Left lung (tissue), 10 donors: ENCODE measurements around the gene SIL1. TPM values are rescaled to one million over a fixed set of nuclear protein-coding genes. Genes with fewer than 3 reads are reported as not detected.

Experiments
- ATAC-seq: fragments of 200-7000 bp; cut with Tn5 transposase; one replicate; pipeline ENCODE4 v1.9.1; 2020; ENCODE audit warnings: moderate library complexity
- DNase-seq, 4 donors: peaks; one replicate each; pipeline ENCODE4 v3.0.0-alpha.2; 2013 to 2020
- H3K27ac ChIP-seq, 2 donors: fragments of 200-600 bp; sonication (generic) in 1 of 2; one replicate each; pipeline versions ENCODE4 v1.5.0 to v1.8.0; 2020 to 2021
- H3K27me3 ChIP-seq, 2 donors: fragments of 200-600 bp; sonication (generic) in 1 of 2; one replicate each; pipeline versions ENCODE4 v1.5.0 to v1.8.0; 2020 to 2021
- H3K36me3 ChIP-seq, 2 donors: fragments of 200-600 bp; sonication (generic) in 1 of 2; one replicate each; pipeline versions ENCODE4 v1.5.0 to v1.8.0; 2020 to 2021
- H3K4me1 ChIP-seq, 2 donors: fragments of 200-600 bp; one replicate each; pipeline ENCODE4 v1.8.0; 2021
- H3K4me3 ChIP-seq, 2 donors: fragments of 200-600 bp; sonication (generic) in 1 of 2; one replicate each; pipeline versions ENCODE4 v1.5.0 to v1.8.0; 2020 to 2021; ENCODE audit warnings: mild to moderate bottlenecking in 1 of 2
- H3K9me3 ChIP-seq, 2 donors: fragments of 200-600 bp; sonication (generic) in 1 of 2; one replicate each; pipeline versions ENCODE4 v1.5.0 to v1.8.0; 2020 to 2021
- CTCF ChIP-seq, 2 donors: fragments of 200-600 bp; sonication (generic) in 1 of 2; IDR thresholded peaks; one replicate each; pipeline versions ENCODE4 v1.5.0 to v1.8.0; 2021; ENCODE audit warnings: antibody characterized with exemption in 2 of 2
- intact Hi-C, 2 donors: fragments of 100-400 bp; cut with DNase I; formaldehyde crosslinking; loops; one replicate each; pipeline versions ENCODE4 v1.11.2 to v1.14.2; 2022
- polyA plus RNA-seq, 6 donors: library from polyadenylated mRNA; unstranded; fragments of 120-200 nt; gene quantifications; one replicate each; pipeline ENCODE4 v1.2.1, GENCODE V29; 2013; ENCODE audit not compliant: insufficient read length in 6 of 6
- total RNA-seq, 2 donors: library from RNA; stranded (reverse); fragmentation: NEBNext Ultra II Directional; extraction: Animal tissue kit (Norgen Biotek cat#: 25700); gene quantifications; one replicate each; pipeline ENCODE4 v1.2.1, GENCODE V29; 2021
- donor health status: DM: no; HTN: yes; CAD: no.
- donor health status: DM: no; HTN: no; CAD: no.

The SIL1 gene
- total and polyA plus RNA-seq, 8 donors = 28.8 to 71.7 (median 37.3) TPM

- intact Hi-C loops = no loop called here
- no peak for DNase-seq
- H3K4me1 ChIP-seq = no peaks in the 10 kb centered on the region
- H3K36me3 ChIP-seq = no peaks in the 10 kb centered on the region
- H3K4me3 ChIP-seq = no peak overlapping the region
- H3K9me3 ChIP-seq = no peaks in the 10 kb centered on the region
- no peak for ATAC-seq
- no peak overlapping the region for H3K27ac ChIP-seq
- TF ChIP-seq CTCF (IDR thresholded peaks at IDR 0.05) = no peak
- no peaks in the 10 kb centered on the region for H3K27me3 ChIP-seq
Measured at GRCh38 chr5:139212906-139213305, 14.7 kb upstream of the SIL1 start.

GRCh38 chr5:139212486-139212885 lies 14.3 kb upstream of the SIL1 start:
- Histone ChIP-seq H3K4me3 (no peak overlapping the region), H3K4me1 (no peaks in the 10 kb centered on the region), H3K27ac (no peak overlapping the region), H3K9me3 (no peaks in the 10 kb centered on the region), H3K27me3 (no peaks in the 10 kb centered on the region), H3K36me3 (no peaks in the 10 kb centered on the region)
- intact Hi-C loops = no loop called here
- no peak for TF ChIP-seq CTCF (IDR thresholded peaks at IDR 0.05)
- ATAC-seq (peak; percentile 49), DNase-seq (no peak)

GRCh38 chr5:139210585-139210984 lies 12.4 kb upstream of the SIL1 start:
- DNase-seq (no peak), ATAC-seq (no peak)
- Histone ChIP-seq H3K4me3 (no peak overlapping the region), H3K9me3 (no peaks in the 10 kb centered on the region), H3K36me3 (no peaks in the 10 kb centered on the region), H3K4me1 (no peaks in the 10 kb centered on the region), H3K27me3 (no peaks in the 10 kb centered on the region), H3K27ac (no peak overlapping the region)
- no peak for TF ChIP-seq CTCF (IDR thresholded peaks at IDR 0.05)
- intact Hi-C loops = no loop called here

- Histone ChIP-seq H3K27me3 (no peaks in the 10 kb centered on the region), H3K9me3 (no peaks in the 10 kb centered on the region), H3K4me1 (no peaks in the 10 kb centered on the region), H3K27ac (no peak overlapping the region), H3K36me3 (no peaks in the 10 kb centered on the region), H3K4me3 (no peak overlapping the region)
- ATAC-seq (peak; percentile 52), DNase-seq (no peak)
- intact Hi-C loops = no loop called here
- TF ChIP-seq CTCF (IDR thresholded peaks at IDR 0.05) = no peak
Measured at GRCh38 chr5:139207297-139208000, 9.3 kb upstream of the SIL1 start.

- Histone ChIP-seq H3K4me3 (no peak overlapping the region), H3K9me3 (no peaks in the 10 kb centered on the region), H3K36me3 (no peaks in the 10 kb centered on the region), H3K27ac (no peak overlapping the region), H3K27me3 (no peaks in the 10 kb centered on the region), H3K4me1 (no peaks in the 10 kb centered on the region)
- TF ChIP-seq CTCF (IDR thresholded peaks at IDR 0.05) = no peak
- intact Hi-C loops = no loop called here
- no peak for DNase-seq
- ATAC-seq = no peak
Measured at GRCh38 chr5:139205586-139205985, 7.4 kb upstream of the SIL1 start.
